Activated CD4-positive, alpha-beta T cell treated with anti-CD3 and anti-CD28 coated beads for 1 hour (primary cell): ENCODE results near the gene CAMK1D.

ENCODE experiments used
- DNase-seq: peaks from one replicate; pipeline ENCODE4 v3.0.0-alpha.2; 2020

Gene CAMK1D

GRCh38 chr10:12500381-12501303 is 151.3 kb downstream of the CAMK1D start:
- DNase-seq, result no peak

GRCh38 chr10:12501324-12501723 is 152.0 kb downstream of the CAMK1D start:
- DNase-seq, result no peak

GRCh38 chr10:12501841-12502525 is 152.6 kb downstream of the CAMK1D start:
- DNase-seq, result no peak

GRCh38 chr10:12502526-12503274 is 153.4 kb downstream of the CAMK1D start:
- DNase-seq, result no peak

- DNase-seq, result no peak
Observed at GRCh38 chr10:12503311-12503710, 154.0 kb downstream of the CAMK1D start.

- DNase-seq, result no peak
Observed at GRCh38 chr10:12504176-12504575, 154.8 kb downstream of the CAMK1D start.

- DNase-seq, result no peak
Observed at GRCh38 chr10:12504628-12505027, 155.3 kb downstream of the CAMK1D start.

GRCh38 chr10:12505683-12506082 is 156.3 kb downstream of the CAMK1D start:
- no peak for DNase-seq

GRCh38 chr10:12507165-12507850 is 158.0 kb downstream of the CAMK1D start:
- no peak for DNase-seq

GRCh38 chr10:12508165-12508564 is 158.8 kb downstream of the CAMK1D start:
- DNase-seq, result no peak

GRCh38 chr10:12509016-12509793 is 159.9 kb downstream of the CAMK1D start:
- DNase-seq, result no peak

- no peak for DNase-seq
Observed at GRCh38 chr10:12509794-12510100, 160.4 kb downstream of the CAMK1D start.

GRCh38 chr10:12510501-12510941 is 161.2 kb downstream of the CAMK1D start:
- no peak for DNase-seq

GRCh38 chr10:12510984-12511383 is 161.6 kb downstream of the CAMK1D start:
- no peak for DNase-seq

GRCh38 chr10:12511651-12512050 is 162.3 kb downstream of the CAMK1D start:
- DNase-seq, result no peak

- no peak for DNase-seq
Observed at GRCh38 chr10:12512332-12513002, 163.1 kb downstream of the CAMK1D start.

GRCh38 chr10:12513003-12513365 is 163.6 kb downstream of the CAMK1D start:
- DNase-seq, result no peak

GRCh38 chr10:12513775-12514673 is 164.7 kb downstream of the CAMK1D start:
- no peak for DNase-seq

- DNase-seq, result no peak
Observed at GRCh38 chr10:12518024-12518423, 168.7 kb downstream of the CAMK1D start.

GRCh38 chr10:12521423-12521822 is 172.1 kb downstream of the CAMK1D start:
- no peak for DNase-seq
